Activated CD8-positive, alpha-beta T cell treated with anti-CD3 and anti-CD28 coated beads for 36 hours (primary cell): ENCODE measurements around the gene MACROD2. TPM values are rescaled to one million over a fixed set of nuclear protein-coding genes. Genes with fewer than 3 reads are reported as not detected.

ENCODE experiments used
- ATAC-seq: fragments of 200-7000 bp; cut with Tn5 transposase; one replicate; pipeline ENCODE4 v1.10.0; 2021; ENCODE audit warnings: mild to moderate bottlenecking, moderate library complexity
- CTCF ChIA-PET: fragments of 350-600 bp; sonication (Branson Sonifier 250); formaldehyde crosslinking; loops from one replicate; lab custom pipeline; 2021; ENCODE audit warnings: antibody characterized with exemption; lab: Charles Lee
- POLR2A ChIA-PET: fragments of 350-600 bp; sonication (Branson Sonifier 250); formaldehyde crosslinking; loops from one replicate; lab custom pipeline; 2021; ENCODE audit warnings: antibody characterized with exemption; lab: Charles Lee
- DNase-seq: peaks from one replicate; pipeline ENCODE4 v3.0.0-alpha.2; 2020
- H3K27ac Mint-ChIP-seq: one replicate; pipeline ENCODE4 v1.8.0; 2021; ENCODE audit warnings: mild to moderate bottlenecking, mixed read lengths
- H3K27me3 Mint-ChIP-seq: one replicate; pipeline ENCODE4 v1.8.0; 2021; ENCODE audit warnings: mixed read lengths
- H3K36me3 Mint-ChIP-seq: one replicate; pipeline ENCODE4 v1.8.0; 2021; ENCODE audit warnings: low read depth, mixed read lengths
- H3K4me1 Mint-ChIP-seq: one replicate; pipeline ENCODE4 v1.8.0; 2021; ENCODE audit warnings: low read depth, mixed read lengths
- H3K4me3 Mint-ChIP-seq: one replicate; pipeline ENCODE4 v1.8.0; 2021; ENCODE audit warnings: mild to moderate bottlenecking, moderate library complexity, mixed read lengths
- H3K9me3 Mint-ChIP-seq: one replicate; pipeline ENCODE4 v1.8.0; 2021; ENCODE audit warnings: mixed read lengths
- intact Hi-C: fragments of 100-400 bp; cut with micrococcal nuclease; formaldehyde crosslinking; loops from one replicate; pipeline ENCODE4 v1.10.0; 2022
- total RNA-seq, 2 experiments: library from RNA; stranded (reverse); gene quantifications; one replicate each; pipeline ENCODE4 v1.2.3, GENCODE V29; 2021
- TF ChIP-seq, protein P1 (sequence below): fragments of 200-600 bp; IDR thresholded peaks from one replicate; pipeline ENCODE4 v1.8.0; 2022; ENCODE audit warnings: antibody characterized with exemption, mild to moderate bottlenecking

MACROD2 gene
- total RNA-seq, 2 experiments from 2014 or later = not detected

DNA sequence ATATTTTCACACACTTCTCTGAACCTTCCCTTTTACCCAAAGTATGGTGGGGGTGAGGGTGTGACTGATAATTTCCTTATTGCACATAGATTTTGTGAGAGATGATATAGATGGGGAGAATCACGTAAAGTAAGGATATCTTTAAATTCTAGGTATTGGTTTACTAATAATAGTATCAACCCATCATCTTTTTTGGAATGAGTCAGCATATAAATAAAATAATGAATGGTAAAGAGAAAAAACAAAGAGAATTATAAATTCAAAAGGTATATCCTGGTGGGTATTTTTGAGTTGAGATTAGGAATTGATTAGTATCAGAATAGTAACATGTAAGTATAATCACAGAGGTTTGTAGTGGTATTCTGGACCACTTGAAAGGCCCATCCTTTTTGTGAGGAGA lies 56.1 kb downstream of the MACROD2 start:
- no peaks in the 10 kb centered on the region for H3K9me3 Mint-ChIP-seq
- H3K27me3 Mint-ChIP-seq = peaks cover 2% of the 10 kb centered on the region
- intact Hi-C loops = no loop called here
- TF ChIP-seq, protein P1, sequence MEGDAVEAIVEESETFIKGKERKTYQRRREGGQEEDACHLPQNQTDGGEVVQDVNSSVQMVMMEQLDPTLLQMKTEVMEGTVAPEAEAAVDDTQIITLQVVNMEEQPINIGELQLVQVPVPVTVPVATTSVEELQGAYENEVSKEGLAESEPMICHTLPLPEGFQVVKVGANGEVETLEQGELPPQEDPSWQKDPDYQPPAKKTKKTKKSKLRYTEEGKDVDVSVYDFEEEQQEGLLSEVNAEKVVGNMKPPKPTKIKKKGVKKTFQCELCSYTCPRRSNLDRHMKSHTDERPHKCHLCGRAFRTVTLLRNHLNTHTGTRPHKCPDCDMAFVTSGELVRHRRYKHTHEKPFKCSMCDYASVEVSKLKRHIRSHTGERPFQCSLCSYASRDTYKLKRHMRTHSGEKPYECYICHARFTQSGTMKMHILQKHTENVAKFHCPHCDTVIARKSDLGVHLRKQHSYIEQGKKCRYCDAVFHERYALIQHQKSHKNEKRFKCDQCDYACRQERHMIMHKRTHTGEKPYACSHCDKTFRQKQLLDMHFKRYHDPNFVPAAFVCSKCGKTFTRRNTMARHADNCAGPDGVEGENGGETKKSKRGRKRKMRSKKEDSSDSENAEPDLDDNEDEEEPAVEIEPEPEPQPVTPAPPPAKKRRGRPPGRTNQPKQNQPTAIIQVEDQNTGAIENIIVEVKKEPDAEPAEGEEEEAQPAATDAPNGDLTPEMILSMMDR = no peak
- no peak overlapping the region for H3K27ac Mint-ChIP-seq
- no peak for ATAC-seq
- CTCF ChIA-PET = no interaction called here
- no peak overlapping the region for H3K4me3 Mint-ChIP-seq
- H3K36me3 Mint-ChIP-seq = no peaks in the 10 kb centered on the region
- POLR2A ChIA-PET = no interaction called here
- no peak for DNase-seq
- H3K4me1 Mint-ChIP-seq = no peaks in the 10 kb centered on the region

DNA sequence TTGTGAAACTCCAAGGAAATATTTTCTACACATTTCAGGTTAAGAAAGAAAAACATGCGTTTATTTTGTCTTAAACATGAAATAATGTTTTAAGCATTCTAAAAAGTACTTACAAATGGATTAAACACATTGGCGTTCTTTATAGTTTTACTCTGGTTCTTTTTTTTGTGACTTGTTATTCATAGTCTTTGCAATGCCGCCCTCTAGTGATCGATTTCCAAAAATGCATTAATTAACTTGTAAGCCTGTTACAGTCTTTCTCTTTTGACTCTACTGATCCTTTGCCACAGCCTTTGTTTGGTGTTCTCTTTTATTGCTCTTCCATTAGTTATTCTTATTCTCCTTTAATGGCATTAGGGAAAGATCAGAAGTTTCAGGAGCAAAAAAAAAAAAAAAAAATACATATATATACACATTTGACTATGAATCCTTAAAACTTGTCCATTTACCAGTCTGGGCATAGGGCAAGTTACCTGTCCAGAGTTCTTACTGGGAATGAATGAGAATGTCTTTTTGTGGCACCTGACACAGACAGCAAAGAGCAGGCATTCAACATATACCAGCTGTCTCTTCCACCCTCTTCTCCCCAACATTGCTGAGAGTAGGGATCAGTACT lies 59.9 kb downstream of the MACROD2 start:
- DNase-seq (peak; percentile 18), ATAC-seq (no peak)
- H3K27ac Mint-ChIP-seq = no peak overlapping the region
- H3K4me1 Mint-ChIP-seq = no peaks in the 10 kb centered on the region
- peaks cover 2% of the 10 kb centered on the region for H3K27me3 Mint-ChIP-seq
- H3K4me3 Mint-ChIP-seq = no peak overlapping the region
- TF ChIP-seq, protein P1 = peak; percentile 72
- ChIA-PET CTCF (interaction anchor here (0.7 to 4.5 kb wide), 8 partner anchors 12 to 239 kb away, joined by 3 to 36 read pairs (median 4); no protein-coding TSS in a partner anchor), POLR2A (no interaction called here)
- no peaks in the 10 kb centered on the region for H3K36me3 Mint-ChIP-seq
- intact Hi-C loops = loop anchor here (5.0 kb wide), 1 partner anchor 233 kb away; no protein-coding TSS in a partner anchor
- no peaks in the 10 kb centered on the region for H3K9me3 Mint-ChIP-seq

DNA sequence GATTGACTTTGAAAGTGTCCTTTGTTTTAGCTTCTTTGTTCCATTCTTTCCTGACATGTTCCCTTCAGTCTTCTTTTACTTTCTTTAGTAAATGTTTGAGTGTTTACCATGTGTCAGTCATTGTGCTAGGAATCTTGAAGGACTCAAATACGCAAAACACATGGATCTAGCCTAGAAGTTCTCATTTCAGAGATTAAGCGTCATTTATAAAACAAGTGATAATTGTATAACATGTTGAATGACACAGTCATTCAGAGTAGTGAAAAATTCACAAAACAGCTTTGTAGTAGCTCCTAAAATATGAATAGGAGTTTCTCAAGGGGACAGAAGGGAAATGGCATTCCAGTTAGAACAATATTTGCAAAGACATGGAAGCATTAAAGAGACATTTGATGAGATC lies 66.9 kb downstream of the MACROD2 start:
- Mint-ChIP-seq H3K4me1 (no peaks in the 10 kb centered on the region), H3K9me3 (no peaks in the 10 kb centered on the region), H3K4me3 (no peak overlapping the region), H3K36me3 (no peaks in the 10 kb centered on the region), H3K27me3 (no peaks in the 10 kb centered on the region), H3K27ac (no peak overlapping the region)
- intact Hi-C loops = no loop called here
- ChIA-PET POLR2A (no interaction called here), CTCF (no interaction called here)
- no peak for ATAC-seq
- TF ChIP-seq, protein P1 = no peak
- no peak for DNase-seq

DNA sequence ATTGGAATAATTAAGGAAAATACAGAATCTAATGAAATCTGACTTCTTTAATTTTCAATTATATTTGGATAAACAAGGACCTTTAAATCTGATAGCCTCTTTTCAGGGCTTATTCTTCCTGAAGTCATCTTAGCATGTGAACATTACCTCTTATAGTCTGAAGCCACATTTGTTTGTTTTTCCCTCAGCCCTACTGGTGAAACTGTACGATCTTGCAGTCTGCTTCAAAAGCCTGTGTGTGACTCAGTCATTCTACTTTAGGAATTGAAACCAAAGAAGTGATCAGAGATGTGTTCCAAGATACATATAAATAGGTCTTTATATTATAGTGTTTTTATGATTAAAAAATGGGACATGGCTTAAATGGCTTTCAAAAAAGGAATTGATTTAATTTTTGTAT lies 67.5 kb downstream of the MACROD2 start:
- Mint-ChIP-seq H3K27ac (no peak overlapping the region), H3K36me3 (no peaks in the 10 kb centered on the region), H3K27me3 (no peaks in the 10 kb centered on the region), H3K9me3 (no peaks in the 10 kb centered on the region), H3K4me3 (no peak overlapping the region), H3K4me1 (no peaks in the 10 kb centered on the region)
- no peak for ATAC-seq
- TF ChIP-seq, protein P1 = no peak
- POLR2A ChIA-PET = no interaction called here
- CTCF ChIA-PET = no interaction called here
- no peak for DNase-seq
- intact Hi-C loops = no loop called here

DNA sequence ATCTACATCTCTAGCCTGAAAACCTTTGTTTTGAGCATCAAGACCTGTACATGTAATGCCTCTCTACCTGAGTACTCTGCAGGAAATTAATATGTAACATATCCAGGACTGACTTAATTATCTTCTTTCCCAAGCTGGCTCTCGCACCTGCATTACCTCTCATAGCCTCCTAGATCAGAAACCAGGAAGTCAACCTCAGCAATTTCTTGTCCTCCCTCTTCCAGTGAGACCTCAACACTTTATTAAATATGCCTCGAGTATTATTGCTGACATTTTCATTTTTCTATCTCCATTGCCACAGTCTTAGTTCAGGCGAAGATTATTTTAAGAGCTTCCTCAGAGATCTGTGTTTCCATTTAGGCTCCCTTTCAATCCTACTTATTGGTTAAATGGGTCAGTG lies 69.0 kb downstream of the MACROD2 start:
- ATAC-seq (no peak), DNase-seq (no peak)
- Mint-ChIP-seq H3K4me3 (no peak overlapping the region), H3K9me3 (no peaks in the 10 kb centered on the region), H3K27ac (no peak overlapping the region), H3K4me1 (no peaks in the 10 kb centered on the region), H3K36me3 (no peaks in the 10 kb centered on the region), H3K27me3 (no peaks in the 10 kb centered on the region)
- intact Hi-C loops = no loop called here
- TF ChIP-seq, protein P1 = no peak
- POLR2A ChIA-PET = no interaction called here
- CTCF ChIA-PET = no interaction called here
